Left hindlimb (tissue), 1 donor: Measurements from ENCODE around the gene SNRNP200.
A peak's percentile ranks its signal among the peaks of the same experiment; 100 is the strongest.
"Not testable (repeated sequence)": the region's sequence is repeated elsewhere in the genome, so short reads cannot be mapped to it uniquely, and the experiment has no call there.

Experiments used
- DNase-seq: peaks from one replicate; pipeline ENCODE4 v3.0.0-alpha.2; 2018

Gene SNRNP200

GRCh38 chr2:96273763-96274162 lies 31.6 kb downstream of the SNRNP200 start:
- DNase-seq, result no peak

- no peak for DNase-seq
Observed at GRCh38 chr2:96271995-96272394, 33.4 kb downstream of the SNRNP200 start.

GRCh38 chr2:96267159-96267971 lies 38.0 kb downstream of the SNRNP200 start:
- no peak for DNase-seq

- peak; percentile 99 for DNase-seq
Observed at GRCh38 chr2:96265840-96266679, 39.3 kb downstream of the SNRNP200 start, which contains the start of the genes CIAO1 and TMEM127. Gene CIAO1 (plus strand): TSS chr2:96266225. CDS start chr2:96266351, 126 bp downstream. Gene TMEM127 (minus strand): TSS chr2:96265997. CDS start chr2:96265381, 616 bp downstream.

- DNase-seq, result no peak
Observed at GRCh38 chr2:96265349-96265839, 40.0 kb downstream of the SNRNP200 start.

- DNase-seq, result no peak
Observed at GRCh38 chr2:96264656-96265348, 40.5 kb downstream of the SNRNP200 start.

GRCh38 chr2:96264086-96264485 lies 41.3 kb downstream of the SNRNP200 start:
- no peak for DNase-seq

GRCh38 chr2:96262306-96262705 lies 43.0 kb downstream of the SNRNP200 start:
- no peak for DNase-seq

GRCh38 chr2:96261328-96262003 lies 43.9 kb downstream of the SNRNP200 start:
- DNase-seq, result no peak

GRCh38 chr2:96260387-96261260 lies 44.7 kb downstream of the SNRNP200 start:
- no peak for DNase-seq

GRCh38 chr2:96259497-96259921 lies 45.8 kb downstream of the SNRNP200 start:
- no peak for DNase-seq

- DNase-seq, result no peak
Observed at GRCh38 chr2:96258166-96259022, 47.0 kb downstream of the SNRNP200 start.

GRCh38 chr2:96257744-96258143 lies 47.6 kb downstream of the SNRNP200 start:
- not testable (repeated sequence) for DNase-seq

- no peak for DNase-seq
Observed at GRCh38 chr2:96256611-96257113, 48.7 kb downstream of the SNRNP200 start.

- no peak for DNase-seq
Observed at GRCh38 chr2:96254571-96254970, 50.8 kb downstream of the SNRNP200 start.

GRCh38 chr2:96253006-96253405 lies 52.3 kb downstream of the SNRNP200 start:
- DNase-seq, result no peak

- DNase-seq, result no peak
Observed at GRCh38 chr2:96252526-96252925, 52.8 kb downstream of the SNRNP200 start.

GRCh38 chr2:96251721-96252292 lies 53.5 kb downstream of the SNRNP200 start:
- DNase-seq, result peak; percentile 67

- DNase-seq, result no peak
Observed at GRCh38 chr2:96250188-96250587, 55.2 kb downstream of the SNRNP200 start.

GRCh38 chr2:96249654-96250053 lies 55.7 kb downstream of the SNRNP200 start:
- no peak for DNase-seq
